Spleen (tissue), 11 donors: ENCODE data around the gene MAST2. TPM values are rescaled to one million over a fixed set of nuclear protein-coding genes. Genes with fewer than 3 reads are reported as not detected.

Experiments
- DNase-seq: peaks from one replicate; pipeline ENCODE4 v3.0.0-alpha.2; 2020
- H3K27ac ChIP-seq, 8 donors: fragments of 200-600 bp; sonication (generic) in 7 of 8; 1 replicate in 4 of 8; 2 replicates in 4 of 8; pipeline versions ENCODE4 v1.5.0 to v1.8.0; 2016 to 2021; ENCODE audit warnings: inconsistent platforms in 4 of 8, mild to moderate bottlenecking in 4 of 8, moderate library complexity in 1 of 8
- H3K27me3 ChIP-seq, 7 donors: fragments of 200-600 bp; sonication (generic) in 6 of 7; replicated peaks in 1 of 7; 1 replicate in 4 of 7; 2 replicates in 3 of 7; pipeline versions ENCODE4 v1.5.0 to v1.8.0; 2016 to 2021; ENCODE audit warnings: inconsistent platforms in 3 of 7, mild to moderate bottlenecking in 1 of 7
- H3K36me3 ChIP-seq, 6 donors: fragments of 200-600 bp; sonication (generic) in 5 of 6; 1 replicate in 4 of 6; 2 replicates in 2 of 6; pipeline versions ENCODE4 v1.5.0 to v1.8.0; 2016 to 2021; ENCODE audit warnings: inconsistent platforms in 2 of 6
- H3K4me1 ChIP-seq, 6 donors: fragments of 200-600 bp; sonication (generic) in 5 of 6; 1 replicate in 3 of 6; 2 replicates in 3 of 6; pipeline versions ENCODE4 v1.5.0 to v1.8.0; 2016 to 2021; ENCODE audit warnings: inconsistent platforms in 3 of 6
- H3K4me3 ChIP-seq, 8 donors: fragments of 200-600 bp; sonication (generic) in 7 of 8; 1 replicate in 4 of 8; 2 replicates in 4 of 8; pipeline versions ENCODE4 v1.5.0 to v1.8.0; 2016 to 2021; ENCODE audit warnings: inconsistent platforms in 4 of 8, mild to moderate bottlenecking in 4 of 8, moderate library complexity in 2 of 8
- H3K9me3 ChIP-seq, 8 donors: fragments of 200-600 bp; sonication (generic) in 7 of 8; 1 replicate in 4 of 8; 2 replicates in 4 of 8; pipeline versions ENCODE4 v1.5.0 to v1.8.0; 2016 to 2021; ENCODE audit warnings: inconsistent platforms in 4 of 8
- CTCF ChIP-seq, 11 experiments: fragments of 200-600 bp in 7 of 11; fragments of 450-650 bp in 4 of 11; sonication (generic) in 4 of 11; IDR thresholded peaks in 8 of 11; conservative IDR thresholded peaks in 3 of 11; 1 replicate in 7 of 11; 2 replicates in 4 of 11; pipeline versions ENCODE4 v1.4.0 to v1.8.0; 2016 to 2021; ENCODE audit warnings: antibody characterized with exemption in 11 of 11, inconsistent platforms in 4 of 11, mild to moderate bottlenecking in 1 of 11
- POLR2A ChIP-seq, 3 donors: fragments of 450-650 bp; IDR thresholded peaks; one replicate each; pipeline ENCODE4 v1.5.1; 2017; ENCODE audit warnings: antibody characterized with exemption in 3 of 3, mild to moderate bottlenecking in 1 of 3
- POLR2AphosphoS5 ChIP-seq, 3 donors: sonication (generic); formaldehyde crosslinking; IDR thresholded peaks; one replicate each; pipeline ENCODE4 v1.5.1; 2017; ENCODE audit warnings: antibody characterized with exemption in 3 of 3
- WGBS, 5 donors: extraction: QIAGEN DNeasy Blood & Tissue Kit in 3 of 5; methylation state at CpG; one replicate each; pipeline versions ENCODE4 v1.1.5 to v1.1.7; 2013 to 2018; 5-methylcytosine and 5-hydroxymethylcytosine counted together
- intact Hi-C: fragments of 100-400 bp; cut with DNase I; formaldehyde crosslinking; loops from one replicate; pipeline ENCODE4 v1.15.0; 2023; ENCODE audit warnings: low total_unique reads
- polyA plus RNA-seq, 3 donors: library from polyadenylated mRNA; stranded (reverse); fragments of 200-250 nt; gene quantifications; one replicate each; pipeline ENCODE4 v1.2.1, GENCODE V29; 2013
- total RNA-seq, 7 donors: library from RNA; depleted of rRNA in 3 of 7; stranded (reverse); fragments of >200 nt in 3 of 7; fragmentation: NEBNext Ultra II Directional in 4 of 7; extraction: Animal tissue kit (Norgen Biotek cat#: 25700) in 4 of 7; gene quantifications; one replicate each; pipeline versions ENCODE4 v1.1.0 to v1.2.1, GENCODE V29; 2016 to 2021
- donor health status: healthy with polysubstance abuse.
- donor health status: DM: no; HTN: no; CAD: no; lungs with moderate emphysema.
- donor health status: DM: no; HTN: no; CAD: no.
- donor health status: Bipolar disorder and iron deficiency.
- donor health status: healthy.
- donor health status: DM: no; HTN: no; CAD: no.
- donor health status: DM: yes; HTN: yes; CAD: no.

Gene MAST2
- total and polyA plus RNA-seq, 10 donors = 3.6 to 19.4 (median 12.9) TPM

GRCh38 chr1:45848097-45848496 is 44.7 kb downstream of the MAST2 start:
- Histone ChIP-seq H3K36me3 (no peaks in the 10 kb centered on the region), H3K4me3 (no peak overlapping the region), H3K27ac (no peak overlapping the region), H3K4me1 (peaks cover 0 to 12% (median 6%) of the 10 kb centered on the region in 6 donors), H3K27me3 (no peaks in the 10 kb centered on the region), H3K9me3 (peaks cover 0 to 17% (median 15%) of the 10 kb centered on the region in 8 donors)
- TF ChIP-seq POLR2AphosphoS5 (IDR thresholded peaks at IDR 0.05) (no peak), POLR2A (IDR thresholded peaks at IDR 0.05) (no peak), CTCF (IDR thresholded peaks at IDR 0.05 in 8 of 11, conservative IDR thresholded peaks at IDR 0.05 in 3 of 11) (no peak)
- 92 to 99% (median 95%) methylated on average over 2 of the region's 2 CpGs for WGBS, 5 donors
- intact Hi-C loops = no loop called here
- DNase-seq = no peak

GRCh38 chr1:45848714-45849113 is 45.3 kb downstream of the MAST2 start:
- no peak overlapping the region for H3K4me3 ChIP-seq
- intact Hi-C loops = no loop called here
- no peaks in the 10 kb centered on the region for H3K36me3 ChIP-seq
- H3K27ac ChIP-seq = no peak overlapping the region
- WGBS, 5 donors = 93 to 100% (median 96%) methylated on average over 2 of the region's 2 CpGs
- peaks cover 0 to 17% (median 15%) of the 10 kb centered on the region in 8 donors for H3K9me3 ChIP-seq
- TF ChIP-seq POLR2A (IDR thresholded peaks at IDR 0.05) (no peak), CTCF (IDR thresholded peaks at IDR 0.05 in 8 of 11, conservative IDR thresholded peaks at IDR 0.05 in 3 of 11) (no peak), POLR2AphosphoS5 (IDR thresholded peaks at IDR 0.05) (no peak)
- no peak for DNase-seq
- H3K4me1 ChIP-seq = peaks cover 0 to 6% (median 3%) of the 10 kb centered on the region in 6 donors
- H3K27me3 ChIP-seq = no peaks in the 10 kb centered on the region

- no peak for TF ChIP-seq POLR2A (IDR thresholded peaks at IDR 0.05)
- no peak for TF ChIP-seq POLR2AphosphoS5 (IDR thresholded peaks at IDR 0.05)
- no peak for TF ChIP-seq CTCF (IDR thresholded peaks at IDR 0.05 in 8 of 11, conservative IDR thresholded peaks at IDR 0.05 in 3 of 11)
- Histone ChIP-seq H3K27me3 (no peaks in the 10 kb centered on the region), H3K27ac (no peak overlapping the region), H3K4me3 (no peak overlapping the region), H3K4me1 (no peaks in the 10 kb centered on the region), H3K36me3 (no peaks in the 10 kb centered on the region), H3K9me3 (peaks cover 0 to 17% (median 15%) of the 10 kb centered on the region in 8 donors)
- DNase-seq = no peak
- intact Hi-C loops = no loop called here
- 90 to 97% (median 94%) methylated on average over 2 of the region's 2 CpGs for WGBS, 5 donors
These were observed 46.6 kb downstream of the MAST2 start for GRCh38 chr1:45850017-45850416.

- Histone ChIP-seq H3K4me1 (no peaks in the 10 kb centered on the region), H3K36me3 (no peaks in the 10 kb centered on the region), H3K4me3 (no peak overlapping the region), H3K9me3 (peaks cover 0 to 12% (median 9%) of the 10 kb centered on the region in 8 donors), H3K27ac (no peak overlapping the region), H3K27me3 (no peaks in the 10 kb centered on the region)
- DNase-seq = no peak
- no peak for TF ChIP-seq POLR2A (IDR thresholded peaks at IDR 0.05)
- WGBS, 5 donors = 88 to 100% (median 95%) methylated on average over 1 of the region's 1 CpG
- intact Hi-C loops = no loop called here
These were observed 51.3 kb downstream of the MAST2 start for GRCh38 chr1:45854724-45855123.
